ENCODE measurements around the gene RFWD3.
A peak's percentile ranks its signal among the peaks of the same experiment; 100 is the strongest.
"Not testable (repeated sequence)": the region's sequence is repeated elsewhere in the genome, so short reads cannot be mapped to it uniquely, and the experiment has no call there.

RFWD3 gene

GRCh38 chr16:74667255-74667700 is 601 bp upstream of the RFWD3 start:
- H3K4me3 ChIP-seq (replicated peaks; ENCODE audit: low read depth, low read length), result peak overlapping the region; percentile 92
- peak; percentile 12 for DNase-seq (ENCODE audit: low read depth)
- TF ChIP-seq CTCF (IDR thresholded peaks at IDR 0.05; ENCODE audit: low read length, missing control alignments), result no peak

GRCh38 chr16:74666010-74666421 is 661 bp downstream of the RFWD3 start:
- H3K4me3 ChIP-seq (replicated peaks; ENCODE audit: low read depth, low read length), result peak overlapping the region; percentile 92
- no peak for TF ChIP-seq CTCF (IDR thresholded peaks at IDR 0.05; ENCODE audit: low read length, missing control alignments)
- no peak for DNase-seq (ENCODE audit: low read depth)

- no peak for DNase-seq (ENCODE audit: low read depth)
- no peak for TF ChIP-seq CTCF (IDR thresholded peaks at IDR 0.05; ENCODE audit: low read length, missing control alignments)
- H3K4me3 ChIP-seq (replicated peaks; ENCODE audit: low read depth, low read length), result no peak overlapping the region
Measured at GRCh38 chr16:74661064-74661463, 5.6 kb downstream of the RFWD3 start.

- TF ChIP-seq CTCF (IDR thresholded peaks at IDR 0.05; ENCODE audit: low read length, missing control alignments), result no peak
- no peak for DNase-seq (ENCODE audit: low read depth)
- no peak overlapping the region for H3K4me3 ChIP-seq (replicated peaks; ENCODE audit: low read depth, low read length)
Measured at GRCh38 chr16:74660383-74660782, 6.3 kb downstream of the RFWD3 start.

GRCh38 chr16:74659041-74659440 is 7.6 kb downstream of the RFWD3 start:
- TF ChIP-seq CTCF (IDR thresholded peaks at IDR 0.05; ENCODE audit: low read length, missing control alignments), result no peak
- no peak overlapping the region for H3K4me3 ChIP-seq (replicated peaks; ENCODE audit: low read depth, low read length)
- no peak for DNase-seq (ENCODE audit: low read depth)

- H3K4me3 ChIP-seq (replicated peaks; ENCODE audit: low read depth, low read length), result no peak overlapping the region
- TF ChIP-seq CTCF (IDR thresholded peaks at IDR 0.05; ENCODE audit: low read length, missing control alignments), result no peak
- DNase-seq (ENCODE audit: low read depth), result no peak
Measured at GRCh38 chr16:74657870-74658642, 8.6 kb downstream of the RFWD3 start.

GRCh38 chr16:74654536-74655050 is 12.1 kb downstream of the RFWD3 start:
- TF ChIP-seq CTCF (IDR thresholded peaks at IDR 0.05; ENCODE audit: low read length, missing control alignments), result no peak
- no peak for DNase-seq (ENCODE audit: low read depth)
- H3K4me3 ChIP-seq (replicated peaks; ENCODE audit: low read depth, low read length), result no peak overlapping the region

- DNase-seq (ENCODE audit: low read depth), result peak; percentile 13
Measured at GRCh38 chr16:74652883-74653282, 13.8 kb downstream of the RFWD3 start.

More at GRCh38 chr16:74652883-74653282, 13.8 kb downstream of the RFWD3 start:
- H3K4me3 ChIP-seq (replicated peaks; ENCODE audit: low read depth, low read length), result not testable (repeated sequence)
